SH-SY5Y (cell line): ENCODE data around the gene GPR148.

ENCODE experiments used
- GATA2 ChIP-seq: IDR thresholded peaks from 2 replicates; pipeline ENCODE4 v1.6.1; 2011; ENCODE audit warnings: mild to moderate bottlenecking, low read depth, low read length
- GATA3 ChIP-seq: IDR thresholded peaks from 2 replicates; pipeline ENCODE4 v1.6.1; 2011; ENCODE audit warnings: low read depth, mild to moderate bottlenecking, low read length, moderate library complexity

- TF ChIP-seq GATA2: no peak
- TF ChIP-seq GATA3: no peak
Observed at GRCh38 chr2:130763405-130763804, 34.5 kb downstream of the GPR148 start.
